HG02571 (cell line): Measurements from ENCODE around the gene SGMS2.
A peak's percentile ranks its signal among the peaks of the same experiment; 100 is the strongest.
"Not testable (repeated sequence)": the region's sequence is repeated elsewhere in the genome, so short reads cannot be mapped to it uniquely, and the experiment has no call there.

Experiments used
- ATAC-seq: cut with Tn5 transposase; IDR thresholded peaks from one replicate; pipeline ENCODE4 v1.9.1; 2021; ENCODE audit warnings: mild to moderate bottlenecking, moderate library complexity; ENCODE audit not compliant: unreplicated experiment

The SGMS2 gene

DNA sequence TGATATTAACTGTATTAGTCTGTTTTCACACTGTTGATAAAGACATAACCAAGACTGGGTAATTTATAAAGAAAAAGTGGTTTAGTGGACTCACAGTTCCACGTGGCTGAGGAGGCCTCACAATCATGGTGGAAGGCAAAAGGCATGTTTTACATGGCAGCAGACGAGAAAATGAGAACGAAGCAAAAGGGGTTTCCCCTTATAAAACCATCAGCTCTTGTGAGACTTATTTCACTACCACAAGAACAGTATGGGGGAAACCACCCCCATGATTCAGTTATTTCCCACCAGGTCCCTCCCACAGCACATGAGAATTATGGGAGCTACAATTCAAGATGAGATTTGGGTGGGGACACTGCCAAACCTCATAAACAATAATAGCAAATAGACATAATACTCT is 80.3 kb downstream of the SGMS2 start:
- ATAC-seq: not testable (repeated sequence)

DNA sequence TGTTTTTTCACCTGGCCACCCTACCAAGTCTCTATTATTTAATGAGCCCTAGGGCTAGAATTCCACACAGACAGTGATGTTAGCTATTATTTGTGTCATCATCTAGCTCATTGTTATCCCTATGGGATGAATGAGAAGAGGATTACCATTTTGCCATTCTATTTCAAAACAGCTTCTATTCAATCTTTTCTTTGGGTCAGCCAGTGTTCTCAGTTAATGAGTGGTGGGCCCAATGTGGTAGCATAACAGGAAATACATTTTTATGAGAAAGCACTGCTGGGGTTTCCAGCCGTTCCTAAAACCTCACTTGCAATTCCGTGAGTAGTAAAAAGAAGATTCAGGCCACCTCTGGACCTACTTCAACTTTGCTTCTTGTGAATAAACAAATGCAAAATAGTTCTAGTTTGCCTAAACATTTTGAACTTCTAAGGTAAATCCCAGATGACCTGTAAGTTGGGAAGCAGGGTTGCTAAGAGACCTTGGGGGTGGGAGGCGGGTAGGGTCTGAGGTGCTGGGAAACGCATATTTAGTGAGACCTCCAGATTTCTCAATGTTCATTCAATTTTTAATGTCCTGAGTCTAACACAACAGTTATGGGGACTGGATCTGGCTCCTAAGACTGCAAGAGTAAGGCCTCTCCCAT is 81.8 kb downstream of the SGMS2 start:
- no peak for ATAC-seq

DNA sequence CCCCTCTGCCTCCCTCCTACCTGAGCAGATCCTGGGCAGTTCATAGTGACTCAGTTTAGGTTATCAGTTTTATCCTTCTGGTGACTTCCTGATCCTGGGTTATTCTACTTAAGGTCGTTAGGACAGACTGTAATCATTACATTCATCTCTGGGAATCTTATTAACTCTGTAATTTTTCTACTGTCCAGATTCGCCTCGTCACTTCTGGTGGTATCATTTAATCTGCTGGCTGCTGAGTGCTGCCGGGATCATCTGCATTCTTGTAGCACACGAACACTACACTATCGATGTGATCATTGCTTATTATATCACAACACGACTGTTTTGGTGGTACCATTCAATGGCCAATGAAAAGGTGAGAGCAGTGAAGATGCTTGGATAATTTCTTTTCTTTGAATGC is 83.6 kb downstream of the SGMS2 start:
- no peak for ATAC-seq

DNA sequence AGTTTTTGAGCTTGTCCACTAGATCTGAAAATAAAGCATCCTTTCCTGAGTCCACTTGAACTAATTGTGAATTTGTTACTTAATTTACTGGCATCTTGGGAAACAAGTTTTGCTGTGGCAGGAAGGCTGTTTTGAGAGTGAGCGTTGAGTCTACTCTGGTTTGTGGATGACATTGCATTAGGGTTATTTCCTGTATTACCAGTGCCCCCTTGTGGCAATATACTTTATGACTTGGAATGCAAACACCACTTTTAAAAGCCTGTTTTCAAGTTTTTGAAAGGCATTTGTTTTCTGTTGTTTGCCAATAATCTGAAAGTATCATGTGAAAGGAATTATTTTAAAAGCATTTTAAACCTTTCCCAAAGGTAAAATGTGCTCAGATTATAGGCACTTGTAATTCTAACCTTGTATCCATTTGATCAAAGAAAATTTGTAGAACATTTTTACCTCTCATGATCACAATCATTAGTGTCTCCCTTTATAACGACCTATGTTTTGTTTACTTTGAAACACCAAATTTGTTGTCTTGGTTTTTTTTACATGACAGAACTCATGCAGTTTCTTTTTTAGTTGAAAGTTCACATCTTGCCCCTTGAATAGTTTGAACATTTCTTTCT is 88.7 kb downstream of the SGMS2 start:
- ATAC-seq: peak; percentile 83

DNA sequence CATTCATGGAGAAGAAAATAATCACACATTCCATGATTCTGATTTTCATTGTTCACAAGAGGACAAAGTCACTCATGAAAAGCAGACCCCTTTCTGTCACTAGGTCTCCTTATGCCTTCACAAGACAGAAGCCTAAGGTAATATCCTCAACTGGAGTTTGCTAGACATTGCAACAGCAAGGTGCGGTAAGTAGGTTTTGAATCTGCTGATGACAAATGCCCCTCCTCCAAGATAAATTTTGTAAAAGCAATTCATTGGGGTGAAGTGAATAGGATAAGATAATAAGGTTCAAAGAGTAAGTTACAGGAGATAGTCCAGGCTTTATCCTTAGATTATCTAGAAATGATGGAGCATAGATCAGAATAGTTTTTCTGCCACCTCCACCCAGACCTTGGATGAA is 90.5 kb downstream of the SGMS2 start:
- ATAC-seq: no peak

DNA sequence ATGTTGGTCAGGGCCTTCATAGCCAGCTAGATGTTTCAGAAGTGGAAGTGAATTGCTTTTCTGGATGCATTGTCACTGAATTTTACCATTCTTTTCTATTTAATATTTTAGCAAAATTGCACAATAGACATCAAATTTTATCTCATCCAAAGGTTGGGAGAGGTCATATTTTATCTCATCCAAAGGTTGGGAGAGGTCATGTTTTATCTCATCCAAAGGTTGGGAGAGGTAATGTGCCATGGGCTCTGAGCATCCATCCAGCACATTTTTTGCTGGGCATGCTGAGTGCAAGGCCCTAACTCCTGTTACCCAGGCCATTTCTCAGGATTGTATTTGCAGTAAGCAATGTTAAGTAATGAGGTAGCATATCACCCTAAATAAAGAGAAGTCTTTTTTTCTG is 91.9 kb downstream of the SGMS2 start:
- no peak for ATAC-seq

DNA sequence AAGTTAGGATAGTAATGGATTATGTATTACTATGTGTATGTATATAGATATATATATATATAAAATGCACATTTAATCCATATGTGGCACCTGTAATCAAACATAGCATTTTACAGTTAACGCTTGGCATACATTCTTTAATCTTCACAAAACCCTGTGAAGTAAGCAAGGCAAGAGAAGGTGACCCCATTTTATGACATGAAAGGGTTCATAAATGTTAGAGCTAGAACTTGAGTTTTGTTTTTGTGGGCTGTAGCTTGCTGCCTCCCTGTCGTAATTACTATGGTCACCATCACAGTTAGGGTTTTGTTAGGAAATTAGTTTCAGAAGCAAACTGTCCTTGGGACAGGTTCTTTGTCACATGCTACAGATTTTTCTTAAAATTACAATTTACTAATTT is 92.8 kb downstream of the SGMS2 start:
- no peak for ATAC-seq

DNA sequence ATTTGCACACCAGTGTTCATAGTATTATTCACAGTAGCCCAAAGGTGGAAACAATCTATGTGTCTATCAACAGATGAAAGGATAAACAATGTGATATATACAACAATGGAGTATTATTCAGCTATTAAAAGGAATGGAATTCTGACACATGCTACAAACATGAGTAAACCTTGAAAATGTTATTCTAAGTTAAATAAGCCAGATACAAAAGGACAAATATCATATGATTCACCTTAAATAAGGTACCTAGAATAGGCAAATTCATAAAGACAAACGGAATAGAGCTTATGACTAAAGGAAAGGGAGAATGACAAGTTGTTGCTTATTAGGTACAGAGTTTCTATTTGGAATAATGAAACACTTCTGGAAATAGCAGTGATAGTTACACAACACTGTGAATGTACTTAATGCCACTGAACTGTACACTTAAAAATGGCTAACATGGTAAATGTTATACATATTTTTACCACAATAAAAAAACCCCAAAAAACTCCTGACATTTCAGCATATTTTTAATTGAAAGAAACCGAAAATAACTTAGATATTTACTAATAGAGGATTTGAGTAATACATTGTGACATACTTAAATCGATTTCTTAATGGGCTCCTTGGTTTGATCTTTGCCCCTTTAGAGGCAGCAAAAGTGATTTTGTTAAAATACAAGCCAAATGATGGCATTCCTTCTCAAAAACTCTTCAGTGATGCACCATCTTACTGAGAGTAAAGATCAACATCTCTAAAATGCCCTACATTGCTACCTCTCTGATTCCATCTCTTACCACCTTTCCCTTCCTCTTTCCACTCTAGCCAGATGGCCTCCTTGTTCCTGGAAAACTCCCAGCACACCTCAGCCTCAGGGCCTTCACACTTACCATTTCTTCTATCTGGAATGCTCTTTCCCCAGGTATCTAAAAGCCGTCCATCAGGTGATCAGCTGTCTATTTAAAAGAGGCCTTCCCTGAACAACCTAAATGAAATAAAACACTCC is 98.0 kb downstream of the SGMS2 start:
- no peak for ATAC-seq

DNA sequence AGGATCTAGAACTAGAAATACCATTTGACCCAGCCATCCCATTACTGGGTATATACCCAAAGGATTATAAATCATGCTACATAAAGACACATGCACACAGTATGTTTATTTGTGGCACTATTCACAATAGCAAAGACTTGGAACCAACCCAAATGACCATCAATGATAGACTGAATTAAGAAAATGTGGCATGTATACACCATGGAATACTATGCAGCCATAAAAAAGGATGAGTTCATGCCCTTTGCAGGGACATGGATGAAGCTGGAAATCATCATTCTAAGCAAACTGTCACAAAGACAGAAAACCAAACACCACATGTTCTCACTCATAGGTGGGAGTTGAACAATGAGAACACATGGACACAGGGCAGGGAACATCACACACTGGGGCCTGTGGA is 101.0 kb downstream of the SGMS2 start:
- not testable (repeated sequence) for ATAC-seq

DNA sequence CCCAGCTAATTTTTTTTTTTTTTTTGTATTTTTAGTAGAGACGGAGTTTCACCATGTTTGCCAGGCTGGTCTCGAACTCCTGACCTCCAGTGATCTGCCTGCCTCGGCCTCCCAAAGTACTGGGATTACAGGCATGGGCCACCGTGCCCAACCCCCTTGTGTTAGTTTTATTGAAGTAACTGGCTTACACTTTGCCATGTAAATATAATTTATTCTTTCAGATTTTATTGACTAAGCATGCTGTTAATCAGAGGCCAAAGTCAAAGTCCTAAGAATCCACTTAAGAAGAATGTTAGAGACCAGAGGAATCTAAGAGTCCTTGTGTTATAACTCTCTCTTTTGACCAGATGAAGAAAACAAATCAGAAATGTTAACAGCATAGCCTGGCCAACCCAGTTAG is 102.1 kb downstream of the SGMS2 start:
- not testable (repeated sequence) for ATAC-seq

DNA sequence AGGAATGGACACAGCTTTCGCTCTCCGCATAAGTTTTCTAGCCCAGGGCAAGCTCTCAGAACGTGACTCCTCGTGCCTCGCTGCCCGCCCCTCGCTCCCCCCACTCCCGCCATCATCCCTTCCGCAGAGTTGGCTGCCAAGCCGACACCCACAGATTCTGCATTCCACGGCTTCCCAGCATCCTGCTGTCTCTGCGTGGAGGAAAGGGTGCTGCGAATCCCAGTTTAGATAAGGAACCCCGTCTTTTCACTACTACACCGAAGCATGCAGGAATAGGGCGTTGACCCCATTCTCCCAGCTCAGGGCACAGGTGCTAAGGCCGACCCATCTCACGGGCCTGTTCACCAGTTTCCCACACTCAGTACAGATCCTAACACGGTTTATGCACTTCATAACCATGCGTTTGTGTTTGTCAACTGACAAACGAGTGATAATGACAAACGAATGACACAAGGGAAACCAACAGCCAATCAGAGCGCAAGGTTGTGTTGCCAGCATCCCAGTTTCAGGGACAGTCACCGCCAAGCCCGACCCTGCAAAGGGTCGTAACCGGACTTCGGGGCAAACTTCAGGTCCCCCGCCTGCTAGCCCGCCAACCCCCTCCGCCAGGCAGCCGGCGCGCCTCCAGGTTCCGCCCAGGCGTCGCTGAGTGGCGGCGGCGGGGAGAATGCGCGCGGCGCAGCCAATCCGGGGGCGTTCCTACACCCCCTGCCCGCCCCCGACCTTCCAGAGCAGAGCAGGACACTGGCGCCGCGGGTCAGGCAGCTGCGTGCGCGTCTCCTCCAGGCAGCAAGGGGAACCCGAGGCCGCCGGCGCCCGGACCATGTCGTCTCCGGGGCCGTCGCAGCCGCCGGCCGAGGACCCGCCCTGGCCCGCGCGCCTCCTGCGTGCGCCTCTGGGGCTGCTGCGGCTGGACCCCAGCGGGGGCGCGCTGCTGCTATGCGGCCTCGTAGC is 106.4 kb downstream of the SGMS2 start, which contains the start of gene CYP2U1:
TSS of gene CYP2U1 (plus strand) at position 729 of the 954 bp plus-strand sequence. CDS start at position 824, 95 bp downstream.
- ATAC-seq: peak; percentile 96

DNA sequence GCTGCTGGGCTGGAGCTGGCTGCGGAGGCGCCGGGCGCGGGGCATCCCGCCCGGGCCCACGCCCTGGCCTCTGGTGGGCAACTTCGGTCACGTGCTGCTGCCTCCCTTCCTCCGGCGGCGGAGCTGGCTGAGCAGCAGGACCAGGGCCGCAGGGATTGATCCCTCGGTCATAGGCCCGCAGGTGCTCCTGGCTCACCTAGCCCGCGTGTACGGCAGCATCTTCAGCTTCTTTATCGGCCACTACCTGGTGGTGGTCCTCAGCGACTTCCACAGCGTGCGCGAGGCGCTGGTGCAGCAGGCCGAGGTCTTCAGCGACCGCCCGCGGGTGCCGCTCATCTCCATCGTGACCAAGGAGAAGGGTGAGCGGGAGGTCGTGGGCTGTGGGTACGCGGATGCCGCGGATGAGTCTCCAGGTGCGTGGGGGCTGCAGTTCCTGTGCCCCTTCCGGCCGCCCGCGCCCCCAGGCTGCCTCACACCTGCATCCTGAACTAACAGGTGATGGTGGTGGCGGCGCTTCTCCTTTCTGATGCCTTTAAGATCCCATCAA is 107.1 kb downstream of the SGMS2 start:
- peak; percentile 16 for ATAC-seq

DNA sequence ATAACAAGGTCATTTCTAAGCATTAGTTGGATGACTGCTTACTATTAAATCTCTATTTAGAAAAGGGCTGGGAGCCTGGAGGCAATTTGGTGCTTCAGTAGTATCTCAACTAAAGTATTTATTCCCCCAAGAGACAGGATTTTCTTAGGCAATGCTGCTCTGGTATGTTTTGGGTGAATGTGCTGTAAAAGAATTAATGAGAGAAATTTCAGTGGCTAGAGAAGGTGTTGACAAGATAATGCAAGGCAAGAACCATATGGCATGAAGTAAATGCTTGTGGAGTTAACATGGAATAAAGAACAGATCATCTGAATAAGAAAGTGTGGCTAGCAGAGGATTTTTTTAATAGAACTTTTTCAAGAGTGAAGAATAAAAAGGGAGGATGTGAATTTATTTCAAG is 110.5 kb downstream of the SGMS2 start:
- no peak for ATAC-seq

DNA sequence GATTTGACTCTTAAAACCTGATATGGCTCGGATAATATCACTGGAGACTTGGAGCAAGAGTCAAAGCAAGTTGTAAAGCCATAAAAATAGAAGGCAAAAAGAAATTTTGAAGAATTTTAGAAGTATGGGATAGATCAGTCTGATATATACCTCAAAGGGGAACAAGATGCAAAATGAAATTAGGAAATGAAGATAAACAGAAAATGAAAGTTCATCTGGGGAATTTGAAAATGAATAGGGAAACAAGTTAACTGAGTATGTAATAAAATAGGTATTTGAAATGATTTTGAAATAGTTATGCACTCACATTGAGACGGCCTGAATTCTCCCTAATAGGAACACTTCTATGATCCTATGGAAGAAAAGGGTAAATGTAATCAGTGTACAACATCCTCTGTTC is 112.3 kb downstream of the SGMS2 start:
- ATAC-seq: no peak

DNA sequence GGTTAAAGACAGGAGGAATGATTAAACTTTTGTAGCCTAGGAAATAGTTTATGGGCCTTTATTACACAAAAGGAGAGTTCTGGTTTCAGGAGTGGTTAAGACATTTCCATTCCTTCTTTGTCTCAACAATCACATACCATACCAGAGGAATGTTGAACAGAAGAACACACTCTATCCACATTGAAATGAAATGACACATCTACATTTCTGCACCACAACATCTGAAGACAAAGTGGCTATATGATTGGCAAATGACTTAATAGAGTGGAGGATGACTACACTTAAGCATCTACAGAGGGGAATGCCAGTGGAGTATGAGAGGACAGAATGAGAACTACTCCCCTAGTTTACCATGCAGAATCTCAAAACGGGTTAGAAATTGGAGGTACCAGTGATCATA is 114.6 kb downstream of the SGMS2 start:
- ATAC-seq: no peak

DNA sequence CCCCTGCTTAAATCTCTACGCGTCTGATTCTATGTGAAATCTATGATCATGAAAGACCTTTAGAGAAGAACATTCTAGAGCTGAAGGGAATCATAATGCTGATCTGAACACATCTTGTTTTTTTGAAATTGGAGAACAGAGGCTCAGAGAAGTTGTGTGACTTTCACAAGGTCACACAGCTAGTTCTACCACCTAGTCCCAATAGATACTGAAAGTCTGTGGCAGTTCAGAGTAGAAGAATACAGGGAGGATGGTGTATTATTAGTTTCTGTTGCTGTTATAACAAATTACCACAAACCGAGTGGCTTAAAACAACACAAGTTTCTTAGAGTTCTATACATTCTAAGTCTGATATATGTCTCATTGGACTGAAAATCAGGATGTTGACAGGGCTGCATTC is 121.1 kb downstream of the SGMS2 start:
- no peak for ATAC-seq

DNA sequence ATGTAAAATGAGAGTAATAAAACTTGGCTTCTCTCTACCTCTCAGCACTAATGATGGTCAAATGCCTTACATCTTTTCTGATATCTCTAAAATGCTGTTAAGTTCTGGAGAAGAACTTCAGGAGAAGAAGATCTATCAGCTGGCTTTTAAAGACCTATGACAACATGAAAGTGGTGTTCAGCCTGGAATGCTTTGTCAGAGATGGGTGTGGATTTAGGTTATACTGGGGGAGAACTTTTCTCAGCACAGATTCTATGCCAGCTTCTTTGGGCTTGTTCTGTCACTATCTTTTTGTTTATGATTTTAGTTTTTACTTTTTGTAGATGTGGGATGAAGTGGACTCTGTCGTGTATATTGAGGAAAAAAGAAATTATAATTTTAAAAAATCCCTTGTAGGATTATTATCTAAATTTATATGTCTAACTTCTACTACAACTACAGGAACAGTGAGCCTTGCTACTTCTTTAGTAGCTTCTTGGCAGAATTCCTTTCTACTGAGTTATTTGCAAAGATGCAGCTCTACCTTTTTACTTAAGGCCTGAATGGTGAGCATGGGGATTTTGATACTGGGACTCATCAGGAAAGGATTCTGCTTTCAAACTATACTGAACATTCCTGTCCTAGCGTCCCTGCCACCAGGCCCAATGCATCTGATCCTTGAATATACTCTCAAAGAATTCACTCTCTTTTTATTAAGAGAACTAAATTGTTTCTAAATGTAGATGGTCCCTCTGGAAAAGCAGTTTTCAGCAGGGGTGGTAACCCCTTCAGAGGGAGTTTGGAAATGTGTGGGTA is 126.2 kb downstream of the SGMS2 start:
- ATAC-seq: no peak

DNA sequence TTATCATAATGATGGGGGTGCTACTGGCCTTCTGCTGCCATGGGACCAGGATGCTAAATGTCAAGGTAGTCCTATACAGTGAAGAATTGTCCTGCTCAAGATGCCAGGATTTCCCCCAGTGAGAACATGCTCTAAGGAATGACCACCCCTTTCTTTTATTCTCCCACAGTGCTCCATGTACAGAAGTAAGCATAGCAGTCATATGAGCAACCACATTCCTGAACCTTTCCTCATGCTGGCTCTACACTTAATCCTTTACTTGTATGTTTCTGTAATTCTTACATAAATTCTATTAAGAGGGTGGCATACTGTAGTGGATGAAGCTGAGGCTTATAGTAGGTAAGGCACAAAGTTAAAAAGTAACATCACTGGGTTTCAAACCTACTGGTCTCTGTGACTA is 126.8 kb downstream of the SGMS2 start:
- no peak for ATAC-seq

DNA sequence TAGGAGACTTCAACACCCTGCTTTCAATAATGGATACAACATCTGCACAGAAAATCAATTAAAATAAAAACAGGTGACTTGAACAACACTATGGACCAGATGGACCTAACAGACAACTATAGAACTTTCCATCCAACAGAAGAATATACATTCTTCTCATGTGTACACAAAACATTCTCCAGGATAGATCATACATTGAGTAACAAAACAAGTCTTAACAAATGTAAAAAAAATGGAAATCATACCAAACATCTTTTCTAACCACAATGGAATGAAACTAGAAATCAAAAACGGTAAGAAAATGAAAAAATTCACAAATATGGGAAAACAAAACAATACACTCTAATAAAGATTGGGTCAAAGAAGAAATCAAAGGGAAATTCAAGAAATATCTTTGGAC is 131.3 kb downstream of the SGMS2 start:
- no peak for ATAC-seq
